ENCODE results near the gene RAB34.
A peak's percentile ranks its signal among the peaks of the same experiment; 100 is the strongest.
"Not testable (repeated sequence)": the region's sequence is repeated elsewhere in the genome, so short reads cannot be mapped to it uniquely, and the experiment has no call there.

The RAB34 gene

DNA sequence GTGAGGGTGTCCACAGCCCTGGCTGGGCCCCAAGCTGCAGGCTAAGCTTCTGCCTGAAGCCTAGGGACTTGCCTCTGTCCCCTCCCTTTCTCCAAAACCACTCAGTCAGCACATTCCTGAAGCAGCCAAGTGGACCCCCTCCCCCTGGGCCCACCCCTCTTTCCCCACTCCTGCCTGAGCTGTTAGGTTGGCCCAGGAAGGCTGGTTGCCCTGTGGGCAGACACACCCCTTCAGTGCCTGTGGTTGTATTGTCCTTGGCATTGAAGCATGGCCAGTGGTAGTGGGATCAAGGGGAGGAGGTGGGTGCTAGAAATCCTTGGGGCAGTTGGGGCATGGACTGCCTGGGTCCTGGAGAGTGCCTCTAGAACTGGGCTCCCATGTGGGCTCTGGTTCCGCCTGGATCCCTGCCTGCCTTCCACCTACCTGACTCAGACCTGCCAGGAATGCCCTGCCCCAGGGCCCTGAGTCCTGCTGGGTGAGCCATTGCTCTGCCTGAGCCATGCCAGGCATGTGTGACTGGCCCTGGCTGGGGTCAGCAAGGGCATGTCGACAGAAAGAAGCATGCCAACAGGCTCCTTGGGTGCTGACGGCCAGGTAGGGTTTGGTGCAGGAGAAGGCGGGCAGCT, 28.2 kb upstream of the RAB34 start:
- DNase-seq, result no peak

GRCh38 chr17:28744972-28745785, 27.5 kb upstream of the RAB34 start:
- peak in 3 of 5 experiments; percentile 14 to 53 (median 23) for DNase-seq

GRCh38 chr17:28744104-28744971, 26.7 kb upstream of the RAB34 start:
- peak; percentile 44 to 80 (median 54) for DNase-seq

GRCh38 chr17:28743243-28744103, 25.8 kb upstream of the RAB34 start, which contains the start of gene TRAF4:
Gene TRAF4, plus strand, starts transcription at chr17:28744011. Its CDS starts 102 bp downstream, at chr17:28744113.
- peak; percentile 58 to 87 (median 67) for DNase-seq

GRCh38 chr17:28741358-28742349, 24.0 kb upstream of the RAB34 start:
- DNase-seq, result no peak

- no peak for DNase-seq
Observed at GRCh38 chr17:28740406-28741357, 23.0 kb upstream of the RAB34 start.

DNA sequence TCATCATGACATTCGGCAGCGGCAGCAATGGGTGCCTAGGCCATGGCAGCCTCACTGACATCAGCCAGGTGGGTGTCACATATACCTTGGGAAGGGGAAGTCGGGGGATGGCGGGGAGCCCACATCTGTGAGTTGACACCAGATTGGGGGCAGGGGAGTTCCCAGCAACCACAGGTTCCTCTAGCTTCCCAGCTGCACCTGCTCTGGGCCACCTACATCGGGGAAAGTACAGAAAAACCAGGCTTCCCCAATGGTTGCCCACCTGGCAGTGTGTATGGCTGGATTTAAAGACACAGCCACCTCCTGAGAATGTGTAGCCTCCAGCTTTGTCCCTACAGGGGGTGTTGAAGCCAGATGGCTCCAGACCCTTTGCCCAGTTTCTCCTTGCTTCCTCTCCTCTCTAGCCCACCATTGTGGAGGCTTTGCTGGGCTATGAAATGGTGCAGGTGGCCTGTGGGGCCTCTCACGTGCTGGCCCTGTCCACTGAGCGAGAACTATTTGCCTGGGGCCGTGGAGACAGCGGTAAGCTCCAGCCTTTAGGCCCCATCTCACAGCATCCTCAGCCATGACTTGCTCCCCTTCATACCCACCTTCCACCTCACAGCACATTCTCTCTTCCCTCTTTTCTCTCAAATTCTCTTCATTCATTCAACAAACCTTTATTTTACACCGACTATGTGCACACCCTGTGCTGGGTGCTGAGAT, 21.2 kb upstream of the RAB34 start:
- DNase-seq, result peak in 3 of 5 experiments; percentile 35 to 49 (median 40)

- no peak for DNase-seq
Observed at GRCh38 chr17:28737770-28738679, 20.4 kb upstream of the RAB34 start.

DNA sequence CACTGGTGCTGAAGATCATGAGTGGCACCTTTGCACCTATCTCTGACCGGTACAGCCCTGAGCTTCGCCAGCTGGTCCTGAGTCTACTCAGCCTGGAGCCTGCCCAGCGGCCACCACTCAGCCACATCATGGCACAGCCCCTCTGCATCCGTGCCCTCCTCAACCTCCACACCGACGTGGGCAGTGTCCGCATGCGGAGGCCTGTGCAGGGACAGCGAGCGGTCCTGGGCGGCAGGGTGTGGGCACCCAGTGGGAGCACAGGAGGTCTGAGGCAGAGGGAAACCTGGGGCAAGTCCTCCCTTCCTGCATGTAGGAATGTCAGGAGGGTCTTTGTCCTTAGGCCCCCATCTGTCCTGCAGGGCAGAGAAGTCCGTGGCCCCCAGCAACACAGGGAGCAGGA, 19.6 kb upstream of the RAB34 start:
- no peak for DNase-seq

DNA sequence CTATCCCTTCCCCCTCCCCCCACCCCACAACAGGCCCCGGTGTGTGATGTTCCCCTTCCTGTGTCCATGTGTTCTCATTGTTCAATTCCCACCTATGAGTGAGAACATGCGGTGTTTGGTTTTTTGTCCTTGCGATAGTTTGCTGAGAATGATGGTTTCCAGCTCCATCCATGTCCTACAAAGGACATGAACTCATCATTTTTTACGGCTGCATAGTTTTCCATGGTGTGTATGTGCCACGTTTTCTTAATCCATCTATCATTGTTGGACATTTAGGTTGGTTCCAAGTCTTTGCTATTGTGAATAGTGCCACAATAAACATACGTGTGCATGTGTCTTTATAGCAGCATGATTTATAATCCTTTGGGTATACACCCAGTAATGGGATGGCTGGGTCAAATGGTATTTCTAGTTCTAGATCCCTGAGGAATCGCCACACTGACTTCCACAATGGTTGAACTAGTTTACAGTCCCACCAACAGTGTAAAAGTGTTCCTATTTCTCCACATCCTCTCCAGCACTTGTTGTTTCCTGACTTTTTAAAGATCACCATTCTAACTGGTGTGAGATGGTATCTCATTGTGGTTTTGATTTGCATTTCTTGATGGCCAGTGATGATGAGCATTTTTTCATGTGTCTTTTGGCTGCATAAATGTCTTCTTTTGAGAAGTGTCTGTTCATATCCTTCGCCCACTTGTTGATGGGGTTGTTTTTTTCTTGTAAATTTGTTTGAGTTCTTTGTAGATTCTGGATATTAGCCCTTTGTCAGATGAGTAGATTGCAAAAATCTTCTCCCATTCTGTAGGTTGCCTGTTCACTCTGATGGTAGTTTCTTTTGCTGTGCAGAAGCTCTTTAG, 18.5 kb upstream of the RAB34 start:
- DNase-seq, result not testable (repeated sequence)

GRCh38 chr17:28735242-28735722, 17.6 kb upstream of the RAB34 start:
- DNase-seq, result no peak

DNA sequence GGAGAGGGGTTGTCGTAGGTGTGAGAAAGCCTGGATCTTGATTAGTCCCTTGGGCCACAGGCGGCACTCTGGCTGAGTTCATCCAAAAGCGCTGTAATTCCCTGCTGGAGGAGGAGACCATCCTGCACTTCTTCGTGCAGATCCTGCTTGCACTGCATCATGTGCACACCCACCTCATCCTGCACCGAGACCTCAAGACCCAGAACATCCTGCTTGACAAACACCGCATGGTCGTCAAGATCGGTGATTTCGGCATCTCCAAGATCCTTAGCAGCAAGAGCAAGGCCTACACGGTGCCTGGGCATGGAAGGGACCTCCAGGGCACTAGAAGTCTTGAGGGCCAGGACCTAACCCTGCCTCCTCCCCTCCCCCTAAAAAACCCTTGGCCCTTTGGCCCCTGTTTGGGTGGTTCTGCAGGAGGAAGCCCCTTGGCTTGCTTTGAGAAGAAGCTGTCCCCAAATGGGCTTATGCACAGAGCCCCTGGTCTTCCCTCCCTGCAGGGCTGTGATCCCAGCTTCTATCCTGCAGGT, 17.1 kb upstream of the RAB34 start:
- DNase-seq, result no peak

- no peak for DNase-seq
Observed at GRCh38 chr17:28733346-28733745, 15.7 kb upstream of the RAB34 start.

DNA sequence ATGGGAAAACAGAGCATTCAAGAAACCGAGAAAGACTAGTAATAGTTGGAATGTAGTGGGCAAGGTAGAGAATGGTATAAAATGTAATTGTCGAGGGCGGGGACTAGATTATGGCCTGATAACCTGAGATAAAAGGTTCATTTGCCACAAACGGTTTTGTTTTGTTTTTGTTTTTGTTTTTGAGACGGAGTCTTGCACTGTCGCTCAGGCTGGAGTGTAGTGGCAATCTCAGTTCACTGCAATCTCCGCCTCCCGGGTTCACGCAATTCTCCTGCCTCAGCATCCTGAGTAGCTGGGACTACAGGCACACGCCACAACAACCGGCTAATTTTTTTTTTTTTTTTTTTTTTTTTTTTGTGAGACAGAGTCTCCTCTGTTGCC, 12.3 kb upstream of the RAB34 start:
- DNase-seq, result peak in 1 of 5 experiments; percentile 72

GRCh38 chr17:28728364-28729200, 10.9 kb upstream of the RAB34 start, which contains the start of gene NEK8:
Gene NEK8, plus strand, starts transcription at chr17:28728788. Its CDS starts 26 bp downstream, at chr17:28728814.
- peak; percentile 90 to 98 (median 95) for DNase-seq

Data from T-helper 2 cell (primary cell).